ENCODE measurements around the gene ATN1.

The ATN1 gene

GRCh38 chr12:6925540-6926279 is 2.0 kb upstream of the ATN1 start:
- no peak for DNase-seq (ENCODE audit: low read depth in 3 of 3)

GRCh38 chr12:6928022-6928702 is 403 bp downstream of the ATN1 start:
- DNase-seq (ENCODE audit: low read depth in 3 of 3): no peak

- DNase-seq (ENCODE audit: low read depth in 3 of 3): no peak
These were observed 1.1 kb downstream of the ATN1 start for GRCh38 chr12:6928703-6929407.

- no peak for DNase-seq (ENCODE audit: low read depth in 3 of 3)
These were observed 2.0 kb downstream of the ATN1 start for GRCh38 chr12:6929466-6930452.

- DNase-seq (ENCODE audit: low read depth in 3 of 3): no peak
These were observed 5.0 kb downstream of the ATN1 start for GRCh38 chr12:6932766-6933165.

- DNase-seq (ENCODE audit: low read depth in 3 of 3): no peak
These were observed 6.4 kb downstream of the ATN1 start for GRCh38 chr12:6934110-6934509.

GRCh38 chr12:6935371-6936193 is 7.8 kb downstream of the ATN1 start:
- no peak for DNase-seq (ENCODE audit: low read depth in 3 of 3)

GRCh38 chr12:6936194-6936635 is 8.5 kb downstream of the ATN1 start:
- no peak for DNase-seq (ENCODE audit: low read depth in 3 of 3)

GRCh38 chr12:6936636-6937480 is 9.1 kb downstream of the ATN1 start:
- no peak for DNase-seq (ENCODE audit: low read depth in 3 of 3)

GRCh38 chr12:6937481-6938352 is 10.0 kb downstream of the ATN1 start:
- peak; percentile 86 to 90 (median 87) for DNase-seq (ENCODE audit: low read depth in 3 of 3)

- no peak for DNase-seq (ENCODE audit: low read depth in 3 of 3)
These were observed 10.8 kb downstream of the ATN1 start for GRCh38 chr12:6938353-6939190.

GRCh38 chr12:6939191-6939540 is 11.4 kb downstream of the ATN1 start:
- DNase-seq (ENCODE audit: low read depth in 3 of 3): no peak

- no peak for DNase-seq (ENCODE audit: low read depth in 3 of 3)
These were observed 13.5 kb downstream of the ATN1 start for GRCh38 chr12:6941267-6941666.

- no peak for DNase-seq (ENCODE audit: low read depth in 3 of 3)
These were observed 14.0 kb downstream of the ATN1 start for GRCh38 chr12:6941782-6942181.

- no peak for DNase-seq (ENCODE audit: low read depth in 3 of 3)
These were observed 14.5 kb downstream of the ATN1 start for GRCh38 chr12:6942331-6942665.

- peak in 1 of 3 donors; percentile 71 for DNase-seq (ENCODE audit: low read depth in 3 of 3)
These were observed 15.6 kb downstream of the ATN1 start for GRCh38 chr12:6943389-6943721.

- peak in 2 of 3 donors; percentile 68 to 85 for DNase-seq (ENCODE audit: low read depth in 3 of 3)
These were observed 16.1 kb downstream of the ATN1 start, which contains the start of the genes C12orf57 and RNU7-1 for GRCh38 chr12:6943722-6944380. TSS of gene C12orf57 (plus strand) at chr12:6944022. CDS start at chr12:6944122, 100 bp downstream. TSS of gene RNU7-1 (plus strand) at chr12:6943816.
